ENCODE results near the gene CUEDC1. TPM values are rescaled to one million over a fixed set of nuclear protein-coding genes. Genes with fewer than 3 reads are reported as not detected.

CUEDC1 gene
- total RNA-seq, 2 experiments from 2014 or later: 0.29 to 0.40 TPM

- intact Hi-C loops (cut with micrococcal nuclease): no loop called here
- DNase-seq (no peak), ATAC-seq (no peak)
- no peak for TF ChIP-seq CTCF (IDR thresholded peaks at IDR 0.05)
- CTCF ChIA-PET: interaction anchor here (1.0 to 1.2 kb wide), 2 partner anchors 10 to 63 kb away, joined by 3 read pairs; no protein-coding TSS in a partner anchor
- no peak overlapping the region for H3K4me3 Mint-ChIP-seq
- H3K9me3 Mint-ChIP-seq: no peaks in the 10 kb centered on the region
- H3K36me3 Mint-ChIP-seq (ENCODE audit: low read depth): no peaks in the 10 kb centered on the region
- POLR2A ChIA-PET: interaction anchor here (0.7 kb wide), 1 partner anchor 55 kb away, joined by 3 read pairs; no protein-coding TSS in a partner anchor
- peaks cover 6% of the 10 kb centered on the region for H3K27me3 Mint-ChIP-seq
- H3K4me1 Mint-ChIP-seq (ENCODE audit: low read depth): no peaks in the 10 kb centered on the region
- no peak overlapping the region for H3K27ac Mint-ChIP-seq
Observed at GRCh38 chr17:57920916-57921703, 34.1 kb downstream of the CUEDC1 start.

GRCh38 chr17:57919918-57920317 is 35.3 kb downstream of the CUEDC1 start:
- Mint-ChIP-seq H3K4me3 (no peak overlapping the region), H3K27ac (no peak overlapping the region), H3K36me3 (ENCODE audit: low read depth) (no peaks in the 10 kb centered on the region), H3K9me3 (no peaks in the 10 kb centered on the region), H3K4me1 (ENCODE audit: low read depth) (no peaks in the 10 kb centered on the region), H3K27me3 (peaks cover 6% of the 10 kb centered on the region)
- no peak for TF ChIP-seq CTCF (IDR thresholded peaks at IDR 0.05)
- intact Hi-C loops (cut with micrococcal nuclease): no loop called here
- ChIA-PET POLR2A (interaction anchor here (0.6 to 1.0 kb wide), 2 partner anchors 12 to 20 kb away, joined by 4 to 6 read pairs; no protein-coding TSS in a partner anchor), CTCF (interaction anchor here (0.9 to 1.0 kb wide), 2 partner anchors 11 to 79 kb away, joined by 3 read pairs; no protein-coding TSS in a partner anchor)
- ATAC-seq: no peak
- DNase-seq: no peak

- no peaks in the 10 kb centered on the region for H3K27me3 Mint-ChIP-seq
- ChIA-PET POLR2A (no interaction called here), CTCF (interaction anchor here (1.1 to 1.4 kb wide), 3 partner anchors 25 to 79 kb away, joined by 3 to 4 read pairs (median 3); no protein-coding TSS in a partner anchor)
- DNase-seq (no peak), ATAC-seq (no peak)
- no peaks in the 10 kb centered on the region for H3K9me3 Mint-ChIP-seq
- no peaks in the 10 kb centered on the region for H3K4me1 Mint-ChIP-seq (ENCODE audit: low read depth)
- no peak overlapping the region for H3K4me3 Mint-ChIP-seq
- intact Hi-C loops (cut with micrococcal nuclease): no loop called here
- H3K36me3 Mint-ChIP-seq (ENCODE audit: low read depth): no peaks in the 10 kb centered on the region
- TF ChIP-seq CTCF (IDR thresholded peaks at IDR 0.05): no peak
- H3K27ac Mint-ChIP-seq: no peak overlapping the region
Observed at GRCh38 chr17:57918017-57918895, 37.0 kb downstream of the CUEDC1 start.

GRCh38 chr17:57916925-57917858 is 38.0 kb downstream of the CUEDC1 start:
- Mint-ChIP-seq H3K9me3 (no peaks in the 10 kb centered on the region), H3K4me1 (ENCODE audit: low read depth) (no peaks in the 10 kb centered on the region), H3K27ac (no peak overlapping the region), H3K36me3 (ENCODE audit: low read depth) (no peaks in the 10 kb centered on the region), H3K4me3 (no peak overlapping the region), H3K27me3 (no peaks in the 10 kb centered on the region)
- no peak for TF ChIP-seq CTCF (IDR thresholded peaks at IDR 0.05)
- DNase-seq (peak; percentile 48), ATAC-seq (peak; percentile 66)
- ChIA-PET CTCF (interaction anchor here (1.1 to 1.4 kb wide), 3 partner anchors 24 to 80 kb away, joined by 3 to 4 read pairs (median 3); no protein-coding TSS in a partner anchor), POLR2A (no interaction called here)
- intact Hi-C loops (cut with micrococcal nuclease): no loop called here
